IMR-90 (cell line): ENCODE measurements around the gene RXFP1. TPM values are rescaled to one million over a fixed set of nuclear protein-coding genes. Genes with fewer than 3 reads are reported as not detected.

Experiments used
- ATAC-seq: fragments of 200-7000 bp; cut with Tn5 transposase; 2 replicates; pipeline ENCODE4 v1.9.1; 2020; ENCODE audit warnings: low read depth, mild to moderate bottlenecking, moderate library complexity
- BruUV-seq: library from RNA; stranded (reverse); fragments of 400-500 nt; replicated peaks from 2 replicates; lab custom pipeline; 2021; lab: Mats Ljungman, UMichigan
- CTCF ChIA-PET: fragments of 300-600 bp; formaldehyde crosslinking; extraction: SDS; loops from one replicate; lab custom pipeline; 2021; ENCODE audit warnings: antibody characterized with exemption; lab: Yijun Ruan, JAX
- POLR2A ChIA-PET: fragments of 300-600 bp; sonication (Branson Sonifier 250); formaldehyde crosslinking; loops from one replicate; lab custom pipeline; 2022; ENCODE audit warnings: antibody characterized with exemption; ENCODE audit not compliant: unreplicated experiment; lab: Charles Lee
- DNase-seq: peaks from one replicate; pipeline ENCODE4 v3.0.0; 2013
- H2AFZ ChIP-seq: replicated peaks from 2 replicates; pipeline ENCODE3; 2013; ENCODE audit warnings: low read length, mild to moderate bottlenecking; ENCODE audit not compliant: poor library complexity
- H2AK5ac ChIP-seq: 2 replicates; pipeline ENCODE4 v1.6.1; 2013; ENCODE audit warnings: low read depth, low read length, inconsistent platforms
- H2AK9ac ChIP-seq: replicated peaks from 2 replicates; pipeline ENCODE3; 2013; ENCODE audit warnings: mild to moderate bottlenecking, low read depth, low read length, moderate library complexity; ENCODE audit not compliant: poor library complexity
- H2BK120ac ChIP-seq: 2 replicates; pipeline ENCODE4 v1.6.1; 2013; ENCODE audit warnings: low read depth, low read length, inconsistent platforms
- H2BK15ac ChIP-seq: 3 replicates; pipeline ENCODE4 v1.6.1; 2013; ENCODE audit warnings: low read depth, low read length, inconsistent platforms
- H2BK20ac ChIP-seq: 2 replicates; pipeline ENCODE4 v1.6.1; 2013; ENCODE audit warnings: low read depth, mild to moderate bottlenecking, inconsistent platforms, low read length, moderate library complexity
- H2BK5ac ChIP-seq: 2 replicates; pipeline ENCODE4 v1.6.1; 2013; ENCODE audit warnings: mild to moderate bottlenecking, low read depth, low read length, inconsistent platforms; ENCODE audit not compliant: poor library complexity, severe bottlenecking
- H3K14ac ChIP-seq: replicated peaks from 2 replicates; pipeline ENCODE4 v1.6.1; 2013; ENCODE audit warnings: low read depth, low read length, inconsistent platforms
- H3K18ac ChIP-seq: 2 replicates; pipeline ENCODE4 v1.6.1; 2013; ENCODE audit warnings: low read depth, low read length, control low read depth
- H3K23ac ChIP-seq: 2 replicates; pipeline ENCODE4 v1.6.1; 2013; ENCODE audit warnings: low read depth, low read length, inconsistent platforms
- H3K27ac ChIP-seq: 2 replicates; pipeline ENCODE4 v1.5.1; 2013; ENCODE audit warnings: mild to moderate bottlenecking, control low read depth, low read length; ENCODE audit not compliant: insufficient read depth
- H3K27me3 ChIP-seq: 2 replicates; pipeline ENCODE4 v1.6.1; 2013; ENCODE audit warnings: low read length; ENCODE audit not compliant: control insufficient read depth, insufficient read depth
- H3K36me3 ChIP-seq: 2 replicates; pipeline ENCODE4 v1.6.1; 2013; ENCODE audit warnings: low read length, mixed read lengths; ENCODE audit not compliant: control insufficient read depth, insufficient read depth
- H3K4ac ChIP-seq: 2 replicates; pipeline ENCODE4 v1.6.1; 2013; ENCODE audit warnings: low read depth, low read length, inconsistent platforms
- H3K4me1 ChIP-seq: 2 replicates; pipeline ENCODE4 v1.6.1; 2013; ENCODE audit warnings: low read length, mixed read lengths; ENCODE audit not compliant: control insufficient read depth, insufficient read depth
- H3K4me2 ChIP-seq: 2 replicates; pipeline ENCODE4 v1.6.1; 2013; ENCODE audit warnings: low read depth, mild to moderate bottlenecking, control low read depth, low read length, moderate library complexity
- H3K4me3 ChIP-seq: 2 replicates; pipeline ENCODE4 v1.5.1; 2013; ENCODE audit warnings: low read depth, mild to moderate bottlenecking, control low read depth, low read length, moderate library complexity; ENCODE audit not compliant: insufficient read depth
- H3K56ac ChIP-seq: 2 replicates; pipeline ENCODE4 v1.6.1; 2013; ENCODE audit warnings: low read length, inconsistent platforms; ENCODE audit not compliant: insufficient read depth; ENCODE audit errors: extremely low read depth
- H3K79me1 ChIP-seq, 2 experiments: 2 replicates each; pipeline ENCODE4 v1.6.1; 2013; ENCODE audit warnings: low read length in 2 of 2, inconsistent platforms in 1 of 2, low read depth in 1 of 2
- H3K9ac ChIP-seq: 2 replicates; pipeline ENCODE4 v1.6.1; 2013; ENCODE audit warnings: low read depth, low read length, control low read depth
- H3K9me1 ChIP-seq: 2 replicates; pipeline ENCODE4 v1.6.1; 2013; ENCODE audit warnings: low read length, inconsistent platforms; ENCODE audit not compliant: insufficient read depth
- H3K9me3 ChIP-seq: 2 replicates; pipeline ENCODE4 v1.6.1; 2013; ENCODE audit warnings: low read length; ENCODE audit not compliant: control insufficient read depth, insufficient read depth
- H4K20me1 ChIP-seq: 2 replicates; pipeline ENCODE4 v1.6.1; 2013; ENCODE audit warnings: low read length, inconsistent platforms; ENCODE audit not compliant: insufficient read depth
- H4K5ac ChIP-seq: 2 replicates; pipeline ENCODE4 v1.6.1; 2013; ENCODE audit warnings: mild to moderate bottlenecking, low read depth, low read length, control low read depth
- H4K8ac ChIP-seq, 2 experiments: 2 replicates each; pipeline ENCODE4 v1.6.1; 2013; ENCODE audit warnings: low read depth in 2 of 2, low read length in 2 of 2, control low read depth in 1 of 2, inconsistent platforms in 1 of 2
- H4K91ac ChIP-seq: 2 replicates; pipeline ENCODE4 v1.6.1; 2013; ENCODE audit warnings: low read depth, low read length, inconsistent platforms; ENCODE audit not compliant: insufficient read depth
- BHLHE40 ChIP-seq: fragments of 150-350 bp; IDR thresholded peaks from 2 replicates; pipeline ENCODE4 v1.6.1; 2016; ENCODE audit warnings: mild to moderate bottlenecking, low read depth, low read length
- CEBPB ChIP-seq: IDR thresholded peaks from 2 replicates; pipeline ENCODE4 v1.6.1; 2012; ENCODE audit warnings: low read depth, low read length, improper control_type of control experiment
- CHD1 ChIP-seq: IDR thresholded peaks from 2 replicates; pipeline ENCODE4 v1.6.1; 2012; ENCODE audit warnings: low read depth, low read length, improper control_type of control experiment
- MAFK ChIP-seq: IDR thresholded peaks from 2 replicates; pipeline ENCODE4 v1.6.1; 2012; ENCODE audit warnings: low read depth, low read length, improper control_type of control experiment
- MAZ ChIP-seq: IDR thresholded peaks from 2 replicates; pipeline ENCODE4 v1.6.1; 2012; ENCODE audit warnings: low read depth, mild to moderate bottlenecking, low read length, improper control_type of control experiment, moderate library complexity, borderline replicate concordance
- MXI1 ChIP-seq: IDR thresholded peaks from 2 replicates; pipeline ENCODE4 v1.6.1; 2012; ENCODE audit warnings: low read depth, mild to moderate bottlenecking, low read length, moderate library complexity, borderline replicate concordance
- NFE2L2 ChIP-seq: fragments of 150-350 bp; IDR thresholded peaks from 2 replicates; pipeline ENCODE4 v1.6.1; 2016; ENCODE audit warnings: low read depth, mild to moderate bottlenecking, low read length
- POLR2A ChIP-seq: IDR thresholded peaks from 2 replicates; pipeline ENCODE4 v1.6.1; 2012; ENCODE audit warnings: mild to moderate bottlenecking, low read depth, low read length
- RAD21 ChIP-seq: IDR thresholded peaks from 2 replicates; pipeline ENCODE4 v1.6.1; 2012; ENCODE audit warnings: low read length, improper control_type of control experiment
- RCOR1 ChIP-seq: IDR thresholded peaks from 2 replicates; pipeline ENCODE4 v1.6.1; 2012; ENCODE audit warnings: mild to moderate bottlenecking, low read length, improper control_type of control experiment; ENCODE audit not compliant: insufficient replicate concordance
- RFX5 ChIP-seq: IDR thresholded peaks from 2 replicates; pipeline ENCODE4 v1.8.0; 2012; ENCODE audit warnings: low read depth, mild to moderate bottlenecking, low read length, moderate library complexity
- WGBS, 2 experiments: methylation state at CpG; one replicate each; pipeline versions ENCODE4 v1.1.5 to v1.1.7; 2013; ENCODE audit warnings: missing lambda C conversion rate in 2 of 2; ENCODE audit not compliant: insufficient read length in 1 of 2; ENCODE audit errors: extremely low coverage in 2 of 2; 5-methylcytosine and 5-hydroxymethylcytosine counted together
- dilution Hi-C: fragments of 300-500 bp; cut with HindIII; formaldehyde crosslinking; loops from one replicate; pipeline ENCODE4 v1.14.3; 2018; ENCODE audit warnings: low sequenced_read_pairs; ENCODE audit not compliant: unreplicated experiment
- in situ Hi-C: fragments of 300-500 bp; cut with MboI; formaldehyde crosslinking; loops from 3 replicates; pipeline ENCODE4 v1.14.3; 2019; ENCODE audit warnings: low sequenced_read_pairs, inconsistent platforms, mixed read lengths
- intact Hi-C: fragments of 100-400 bp; cut with micrococcal nuclease; formaldehyde crosslinking; loops from 2 replicates; pipeline ENCODE4 v1.10.0; 2022
- polyA plus RNA-seq, 3 experiments: library from polyadenylated mRNA; depleted of rRNA; stranded (reverse); fragments of >200 nt; gene quantifications; 2 replicates each; pipeline ENCODE4 v1.2.3, GENCODE V29; 2012; ENCODE audit warnings: low replicate concordance in 1 of 3
- total RNA-seq: library from RNA; depleted of rRNA; stranded (reverse); fragments of >200 nt; gene quantifications from 2 replicates; pipeline ENCODE4 v1.2.3, GENCODE V29; 2012
- TF ChIP-seq, protein P1 (sequence below): conservative IDR thresholded peaks from 2 replicates; pipeline ENCODE4 v1.5.1; 2012; ENCODE audit warnings: mild to moderate bottlenecking, low read depth, low read length, improper control_type of control experiment

Gene RXFP1
- total and polyA plus RNA-seq, 2 of the 4 experiments (the other 2 are of a cell fraction): not detected

DNA sequence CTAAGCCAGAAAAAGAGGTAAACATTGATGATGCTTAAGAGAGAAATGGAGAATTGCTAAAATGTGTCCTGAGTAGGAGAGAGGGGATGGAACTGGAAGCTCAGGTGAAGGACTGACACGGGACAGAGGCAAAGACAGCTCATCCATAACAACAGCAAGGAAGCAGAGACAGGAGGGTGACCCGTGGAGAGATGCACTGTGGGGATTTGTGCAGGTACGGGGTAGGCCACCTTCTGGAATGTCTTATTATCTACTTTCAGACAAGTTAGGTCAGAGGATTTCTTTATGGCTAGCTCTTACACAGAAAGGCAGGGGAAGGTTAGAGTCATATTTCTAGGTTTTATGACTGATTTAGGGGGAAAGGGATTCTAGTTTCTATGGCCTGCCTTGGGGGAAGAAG is 31.7 kb downstream of the RXFP1 start:
- no peak overlapping the region for H3K4me2 ChIP-seq
- no peaks in the 10 kb centered on the region for H3K4me1 ChIP-seq
- H3K27ac ChIP-seq: no peak overlapping the region
- no peak overlapping the region for H2BK20ac ChIP-seq
- DNase-seq (no peak), ATAC-seq (no peak)
- no peaks in the 10 kb centered on the region for H3K79me1 ChIP-seq
- TF ChIP-seq MAZ (no peak), RAD21 (no peak), POLR2A (no peak), MXI1 (no peak), BHLHE40 (no peak), CEBPB (no peak), RCOR1 (no peak), MAFK (no peak), CHD1 (no peak), NFE2L2 (no peak), RFX5 (no peak)
- TF ChIP-seq, protein P1, sequence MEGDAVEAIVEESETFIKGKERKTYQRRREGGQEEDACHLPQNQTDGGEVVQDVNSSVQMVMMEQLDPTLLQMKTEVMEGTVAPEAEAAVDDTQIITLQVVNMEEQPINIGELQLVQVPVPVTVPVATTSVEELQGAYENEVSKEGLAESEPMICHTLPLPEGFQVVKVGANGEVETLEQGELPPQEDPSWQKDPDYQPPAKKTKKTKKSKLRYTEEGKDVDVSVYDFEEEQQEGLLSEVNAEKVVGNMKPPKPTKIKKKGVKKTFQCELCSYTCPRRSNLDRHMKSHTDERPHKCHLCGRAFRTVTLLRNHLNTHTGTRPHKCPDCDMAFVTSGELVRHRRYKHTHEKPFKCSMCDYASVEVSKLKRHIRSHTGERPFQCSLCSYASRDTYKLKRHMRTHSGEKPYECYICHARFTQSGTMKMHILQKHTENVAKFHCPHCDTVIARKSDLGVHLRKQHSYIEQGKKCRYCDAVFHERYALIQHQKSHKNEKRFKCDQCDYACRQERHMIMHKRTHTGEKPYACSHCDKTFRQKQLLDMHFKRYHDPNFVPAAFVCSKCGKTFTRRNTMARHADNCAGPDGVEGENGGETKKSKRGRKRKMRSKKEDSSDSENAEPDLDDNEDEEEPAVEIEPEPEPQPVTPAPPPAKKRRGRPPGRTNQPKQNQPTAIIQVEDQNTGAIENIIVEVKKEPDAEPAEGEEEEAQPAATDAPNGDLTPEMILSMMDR: no peak
- no peaks in the 10 kb centered on the region; the same call in 1 of the 2 replicates for H3K27me3 ChIP-seq
- H2BK15ac ChIP-seq: no peak overlapping the region
- no peak overlapping the region for H3K18ac ChIP-seq
- no peak overlapping the region for H4K91ac ChIP-seq
- H4K20me1 ChIP-seq: no peaks in the 10 kb centered on the region
- H2BK120ac ChIP-seq: no peak overlapping the region
- WGBS, 2 experiments: no CpG with 5 or more reads among the region's 3 CpGs
- no peak overlapping the region for H3K4ac ChIP-seq
- H2AFZ ChIP-seq: no peak overlapping the region
- no peak overlapping the region for H2BK5ac ChIP-seq
- no peak overlapping the region for H4K5ac ChIP-seq
- H3K23ac ChIP-seq: no peak overlapping the region
- intact Hi-C loops (no loop called here), dilution Hi-C loops (no loop called here), in situ Hi-C loops (no loop called here)
- BruUV-seq: no TSS peak
- no peak overlapping the region for H2AK5ac ChIP-seq
- no peaks in the 10 kb centered on the region for H3K9me3 ChIP-seq
- H3K4me3 ChIP-seq: no peak overlapping the region
- H3K14ac ChIP-seq: no peak overlapping the region
- POLR2A ChIA-PET: no interaction called here
- H3K36me3 ChIP-seq: no peaks in the 10 kb centered on the region
- no peak overlapping the region for H4K8ac ChIP-seq
- CTCF ChIA-PET: interaction anchor here (0.6 kb wide), 1 partner anchor 61 kb away, joined by 6 read pairs; no protein-coding TSS in a partner anchor
- H3K9me1 ChIP-seq: no peaks in the 10 kb centered on the region
- no peak overlapping the region for H2AK9ac ChIP-seq
- H3K9ac ChIP-seq: no peak overlapping the region
- H3K56ac ChIP-seq: no peak overlapping the region
